GM18520 (cell line): Measurements from ENCODE around the gene IL23R.
A peak's percentile ranks its signal among the peaks of the same experiment; 100 is the strongest.

Source experiments
- ATAC-seq: cut with Tn5 transposase; IDR thresholded peaks from one replicate; pipeline ENCODE4 v1.9.1; 2021; ENCODE audit not compliant: unreplicated experiment

The IL23R gene

GRCh38 chr1:67228791-67229190 lies 62.5 kb downstream of the IL23R start:
- ATAC-seq: no peak

GRCh38 chr1:67230539-67230938 lies 64.3 kb downstream of the IL23R start:
- ATAC-seq: no peak

- ATAC-seq: no peak
These were observed 70.0 kb downstream of the IL23R start for GRCh38 chr1:67236277-67236676.

GRCh38 chr1:67239738-67240137 lies 73.5 kb downstream of the IL23R start:
- ATAC-seq: no peak

- ATAC-seq: no peak
These were observed 75.0 kb downstream of the IL23R start for GRCh38 chr1:67241200-67241746.

- no peak for ATAC-seq
These were observed 75.8 kb downstream of the IL23R start for GRCh38 chr1:67242016-67242415.

- ATAC-seq: no peak
These were observed 83.9 kb downstream of the IL23R start for GRCh38 chr1:67250051-67250653.

- ATAC-seq: no peak
These were observed 90.3 kb downstream of the IL23R start for GRCh38 chr1:67256291-67257172.

GRCh38 chr1:67257173-67257535 lies 90.9 kb downstream of the IL23R start:
- no peak for ATAC-seq

GRCh38 chr1:67261680-67262079 lies 95.4 kb downstream of the IL23R start:
- ATAC-seq: no peak

GRCh38 chr1:67262735-67263134 lies 96.5 kb downstream of the IL23R start:
- no peak for ATAC-seq

- no peak for ATAC-seq
These were observed 97.9 kb downstream of the IL23R start for GRCh38 chr1:67264152-67264551.

- no peak for ATAC-seq
These were observed 98.6 kb downstream of the IL23R start for GRCh38 chr1:67264899-67265298.

- no peak for ATAC-seq
These were observed 102.8 kb downstream of the IL23R start for GRCh38 chr1:67269061-67269460.

- no peak for ATAC-seq
These were observed 104.3 kb downstream of the IL23R start for GRCh38 chr1:67270541-67270940.

GRCh38 chr1:67273591-67273990 lies 107.3 kb downstream of the IL23R start:
- ATAC-seq: no peak

GRCh38 chr1:67274623-67275325 lies 108.5 kb downstream of the IL23R start:
- ATAC-seq: peak; percentile 97

GRCh38 chr1:67280696-67281095 lies 114.4 kb downstream of the IL23R start:
- no peak for ATAC-seq

GRCh38 chr1:67281244-67281643 lies 115.0 kb downstream of the IL23R start:
- ATAC-seq: no peak

GRCh38 chr1:67285780-67286488 lies 119.7 kb downstream of the IL23R start:
- peak; percentile 96 for ATAC-seq

- ATAC-seq: no peak
These were observed 124.0 kb downstream of the IL23R start for GRCh38 chr1:67290236-67290635.
